ENCODE data around the gene SLC37A2.
"Not testable (repeated sequence)": the region's sequence is repeated elsewhere in the genome, so short reads cannot be mapped to it uniquely, and the experiment has no call there.

The SLC37A2 gene

GRCh38 chr11:125062931-125063428, at the start of gene SLC37A2:
TSS of gene SLC37A2 (plus strand) at chr11:125063305. CDS start at chr11:125063368, 63 bp downstream.
- peak in 1 of 2 donors; percentile 48 for DNase-seq (ENCODE audit: low read depth in 2 of 2)

GRCh38 chr11:125016413-125016812, 46.7 kb upstream of the SLC37A2 start:
- DNase-seq (ENCODE audit: low read depth in 2 of 2), result no peak

- no peak for DNase-seq (ENCODE audit: low read depth in 2 of 2)
Observed at GRCh38 chr11:125020342-125020741, 42.8 kb upstream of the SLC37A2 start.

GRCh38 chr11:125022551-125022950, 40.6 kb upstream of the SLC37A2 start:
- no peak for DNase-seq (ENCODE audit: low read depth in 2 of 2)

GRCh38 chr11:125025968-125026367, 37.1 kb upstream of the SLC37A2 start:
- DNase-seq (ENCODE audit: low read depth in 2 of 2), result no peak

- not testable (repeated sequence) for DNase-seq (ENCODE audit: low read depth in 2 of 2)
Observed at GRCh38 chr11:125029431-125029830, 33.7 kb upstream of the SLC37A2 start.

- DNase-seq (ENCODE audit: low read depth in 2 of 2), result no peak
Observed at GRCh38 chr11:125036933-125037332, 26.2 kb upstream of the SLC37A2 start.

- no peak for DNase-seq (ENCODE audit: low read depth in 2 of 2)
Observed at GRCh38 chr11:125049164-125049792, 13.8 kb upstream of the SLC37A2 start.

GRCh38 chr11:125052047-125052446, 11.1 kb upstream of the SLC37A2 start:
- DNase-seq (ENCODE audit: low read depth in 2 of 2), result no peak

- no peak for DNase-seq (ENCODE audit: low read depth in 2 of 2)
Observed at GRCh38 chr11:125053167-125053566, 9.9 kb upstream of the SLC37A2 start.

GRCh38 chr11:125055107-125055715, 7.9 kb upstream of the SLC37A2 start:
- no peak for DNase-seq (ENCODE audit: low read depth in 2 of 2)

GRCh38 chr11:125056111-125056510, 7.0 kb upstream of the SLC37A2 start:
- not testable (repeated sequence) for DNase-seq (ENCODE audit: low read depth in 2 of 2)

- no peak for DNase-seq (ENCODE audit: low read depth in 2 of 2)
Observed at GRCh38 chr11:125056931-125057692, 6.0 kb upstream of the SLC37A2 start.

- no peak for DNase-seq (ENCODE audit: low read depth in 2 of 2)
Observed at GRCh38 chr11:125057693-125058016, 5.5 kb upstream of the SLC37A2 start.

GRCh38 chr11:125061281-125061680, 1.8 kb upstream of the SLC37A2 start:
- no peak for DNase-seq (ENCODE audit: low read depth in 2 of 2)

GRCh38 chr11:125062218-125062930, 731 bp upstream of the SLC37A2 start:
- DNase-seq (ENCODE audit: low read depth in 2 of 2), result no peak

GRCh38 chr11:125063429-125064043, 431 bp downstream of the SLC37A2 start:
- no peak for DNase-seq (ENCODE audit: low read depth in 2 of 2)

GRCh38 chr11:125064070-125064469, 965 bp downstream of the SLC37A2 start:
- DNase-seq (ENCODE audit: low read depth in 2 of 2), result no peak

- no peak for DNase-seq (ENCODE audit: low read depth in 2 of 2)
Observed at GRCh38 chr11:125068368-125068767, 5.3 kb downstream of the SLC37A2 start.

- DNase-seq (ENCODE audit: low read depth in 2 of 2), result no peak
Observed at GRCh38 chr11:125069008-125069407, 5.9 kb downstream of the SLC37A2 start.

GRCh38 chr11:125069796-125070195, 6.7 kb downstream of the SLC37A2 start:
- DNase-seq (ENCODE audit: low read depth in 2 of 2), result no peak
